COLO668 (cell line): ENCODE data around the gene RILPL2.
"Not testable (repeated sequence)": the region's sequence is repeated elsewhere in the genome, so short reads cannot be mapped to it uniquely, and the experiment has no call there.

Experiments
- DNase-seq: peaks from one replicate; lab custom pipeline; 2025; ENCODE audit not compliant: unreplicated experiment; lab: John Stamatoyannopoulos, UW

The RILPL2 gene

GRCh38 chr12:123407269-123407668, 29.2 kb downstream of the RILPL2 start:
- DNase-seq = not testable (repeated sequence)

GRCh38 chr12:123404581-123404980, 31.9 kb downstream of the RILPL2 start:
- DNase-seq = no peak

GRCh38 chr12:123401753-123402683, 34.5 kb downstream of the RILPL2 start:
- no peak for DNase-seq

GRCh38 chr12:123399255-123399617, 37.2 kb downstream of the RILPL2 start:
- no peak for DNase-seq

GRCh38 chr12:123398550-123399254, 37.8 kb downstream of the RILPL2 start:
- DNase-seq = no peak

- DNase-seq = no peak
Measured at GRCh38 chr12:123398177-123398549, 38.3 kb downstream of the RILPL2 start.

- no peak for DNase-seq
Measured at GRCh38 chr12:123397400-123397799, 39.1 kb downstream of the RILPL2 start.

- DNase-seq = no peak
Measured at GRCh38 chr12:123396954-123397353, 39.5 kb downstream of the RILPL2 start.

- DNase-seq = no peak
Measured at GRCh38 chr12:123396543-123396942, 39.9 kb downstream of the RILPL2 start.

- no peak for DNase-seq
Measured at GRCh38 chr12:123395236-123395635, 41.2 kb downstream of the RILPL2 start.

GRCh38 chr12:123393747-123394146, 42.7 kb downstream of the RILPL2 start:
- DNase-seq = no peak

- no peak for DNase-seq
Measured at GRCh38 chr12:123391546-123392343, 44.7 kb downstream of the RILPL2 start.

- DNase-seq = no peak
Measured at GRCh38 chr12:123390498-123391426, 45.7 kb downstream of the RILPL2 start.

- DNase-seq = peak; percentile 55
Measured at GRCh38 chr12:123389560-123390351, 46.7 kb downstream of the RILPL2 start.

- DNase-seq = no peak
Measured at GRCh38 chr12:123388951-123389559, 47.4 kb downstream of the RILPL2 start.

GRCh38 chr12:123388177-123388950, 48.1 kb downstream of the RILPL2 start:
- peak; percentile 82 for DNase-seq

GRCh38 chr12:123387508-123388176, 48.8 kb downstream of the RILPL2 start:
- no peak for DNase-seq

GRCh38 chr12:123385536-123385935, 50.9 kb downstream of the RILPL2 start:
- DNase-seq = not testable (repeated sequence)
